WTC11 (cell line): ENCODE results near the gene NAB2. TPM values are rescaled to one million over a fixed set of nuclear protein-coding genes. Genes with fewer than 3 reads are reported as not detected.

Source experiments
- ATAC-seq: fragments of 200-7000 bp; cut with Tn5 transposase; 2 replicates; pipeline ENCODE4 v1.10.0; 2021; ENCODE audit warnings: mild to moderate bottlenecking, moderate library complexity
- CTCF ChIA-PET: fragments of 300-600 bp; sonication (Branson Sonifier 250); formaldehyde crosslinking; loops from one replicate; lab custom pipeline; 2021; ENCODE audit warnings: antibody characterized with exemption; lab: Charles Lee
- POLR2A ChIA-PET: fragments of 350-600 bp; sonication (Branson Sonifier 250); formaldehyde crosslinking; loops from one replicate; lab custom pipeline; 2021; ENCODE audit warnings: antibody characterized with exemption; lab: Charles Lee
- DNase-seq: peaks from one replicate; pipeline ENCODE4 v3.0.0; 2021; ENCODE audit warnings: low spot score
- H3K27ac Mint-ChIP-seq: 2 replicates; pipeline ENCODE4 v1.8.0; 2021; ENCODE audit warnings: mixed read lengths
- H3K27me3 Mint-ChIP-seq: 2 replicates; pipeline ENCODE4 v1.8.0; 2021; ENCODE audit warnings: low read depth, mild to moderate bottlenecking, moderate library complexity, mixed read lengths
- H3K36me3 Mint-ChIP-seq: 2 replicates; pipeline ENCODE4 v1.8.0; 2021; ENCODE audit warnings: mixed read lengths
- H3K4me1 Mint-ChIP-seq: 2 replicates; pipeline ENCODE4 v1.8.0; 2022; ENCODE audit warnings: mixed read lengths
- H3K4me3 Mint-ChIP-seq: 2 replicates; pipeline ENCODE4 v1.8.0; 2021; ENCODE audit warnings: mild to moderate bottlenecking, moderate library complexity, mixed read lengths
- H3K9me3 Mint-ChIP-seq: 2 replicates; pipeline ENCODE4 v1.8.0; 2021; ENCODE audit warnings: mixed read lengths
- AFF4 ChIP-seq: sonication (generic); formaldehyde crosslinking; IDR thresholded peaks from 2 replicates; pipeline ENCODE4 v1.8.1; 2023; ENCODE audit warnings: mild to moderate bottlenecking, missing genetic modification reagents, borderline replicate concordance
- ARID4B ChIP-seq: sonication (generic); formaldehyde crosslinking; IDR thresholded peaks from 2 replicates; pipeline ENCODE4 v1.8.0; 2023; ENCODE audit warnings: missing genetic modification reagents, mild to moderate bottlenecking, borderline replicate concordance
- FOXP4 ChIP-seq: sonication (generic); formaldehyde crosslinking; IDR thresholded peaks from 2 replicates; pipeline ENCODE4 v1.8.0; 2022; ENCODE audit warnings: mild to moderate bottlenecking, missing genetic modification reagents
- HMGA2 ChIP-seq: fragments of 250-450 bp; sonication (Bioruptor Pico); IDR thresholded peaks from 2 replicates; pipeline ENCODE4 v1.4.0; 2021; ENCODE audit warnings: mild to moderate bottlenecking, moderate library complexity
- IRF1 ChIP-seq: sonication (generic); formaldehyde crosslinking; IDR thresholded peaks from 2 replicates; pipeline ENCODE4 v1.8.0; 2023; ENCODE audit warnings: missing genetic modification reagents
- NR2C2 ChIP-seq: sonication (generic); formaldehyde crosslinking; IDR thresholded peaks from 2 replicates; pipeline ENCODE4 v1.8.0; 2022; ENCODE audit warnings: mild to moderate bottlenecking, missing genetic modification reagents
- SP1 ChIP-seq: sonication (generic); formaldehyde crosslinking; conservative IDR thresholded peaks from 2 replicates; pipeline ENCODE4 v1.8.1; 2022; ENCODE audit warnings: missing genetic modification reagents
- ZNF138 ChIP-seq: sonication (generic); formaldehyde crosslinking; conservative IDR thresholded peaks from 2 replicates; pipeline ENCODE4 v1.8.1; 2022; ENCODE audit warnings: mild to moderate bottlenecking, moderate library complexity, missing genetic modification reagents
- ZNF232 ChIP-seq: sonication (generic); formaldehyde crosslinking; IDR thresholded peaks from 2 replicates; pipeline ENCODE4 v1.8.0; 2022; ENCODE audit warnings: mild to moderate bottlenecking, missing genetic modification reagents
- ZNF416 ChIP-seq: fragments of 250-450 bp; sonication (Bioruptor Pico); IDR thresholded peaks from 2 replicates; pipeline ENCODE4 v1.9.0; 2021; ENCODE audit warnings: mild to moderate bottlenecking, inconsistent platforms
- ZNF423 ChIP-seq: fragments of 250-450 bp; sonication (Bioruptor Pico); IDR thresholded peaks from 2 replicates; pipeline ENCODE4 v2.1.2; 2022; ENCODE audit warnings: mild to moderate bottlenecking, moderate library complexity
- total RNA-seq: library from RNA; stranded (reverse); gene quantifications from 3 replicates; pipeline ENCODE4 v1.2.3, GENCODE V29; 2021

Gene NAB2
- total RNA-seq, 1 experiment from 2014 or later: 20.5 TPM

- no peak for TF ChIP-seq AFF4 (CRISPR knock-in tag)
- TF ChIP-seq IRF1 (CRISPR knock-in tag): no peak
- TF ChIP-seq ZNF416 (CRISPR knock-in tag): no peak
These were observed 43.2 kb downstream of the NAB2 start (continued) for GRCh38 chr12:57131896-57132744.

GRCh38 chr12:57133013-57133569 is 44.2 kb downstream of the NAB2 start:
- Mint-ChIP-seq H3K27ac (peak overlapping the region; percentile 56; the same call in 1 of the 2 replicates), H3K27me3 (no peaks in the 10 kb centered on the region), H3K9me3 (no peaks in the 10 kb centered on the region), H3K4me3 (0 out of 2 replicates have a peak overlapping the region, but pooled peaks have one; percentile 18), H3K36me3 (no peaks in the 10 kb centered on the region), H3K4me1 (peaks cover 70% of the 10 kb centered on the region)
- TF ChIP-seq NR2C2 (CRISPR knock-in tag) (no peak), ZNF232 (CRISPR knock-in tag) (no peak), SP1 (CRISPR knock-in tag) (no peak), ZNF423 (CRISPR knock-in tag) (no peak), ZNF138 (CRISPR knock-in tag) (no peak), HMGA2 (CRISPR knock-in tag) (no peak), ARID4B (no peak), AFF4 (CRISPR knock-in tag) (no peak), FOXP4 (CRISPR knock-in tag) (no peak)
- no peak for DNase-seq
- ChIA-PET CTCF (interaction anchor here (0.6 to 2.3 kb wide), 9 partner anchors 9 to 110 kb away, joined by 3 to 11 read pairs (median 3); no protein-coding TSS in a partner anchor), POLR2A (interaction anchor here (1.0 kb wide), 1 partner anchor 96 kb away, joined by 3 read pairs; the partner anchor contains the start of gene SHMT2)
- ATAC-seq: no peak
